ENCODE measurements around the gene CFAP54. TPM values are rescaled to one million over a fixed set of nuclear protein-coding genes. Genes with fewer than 3 reads are reported as not detected.

CFAP54 gene
- polyA plus RNA-seq, 2 of the 4 experiments (the other 2 are of a cell fraction): 0.70 to 1.2 TPM

DNA sequence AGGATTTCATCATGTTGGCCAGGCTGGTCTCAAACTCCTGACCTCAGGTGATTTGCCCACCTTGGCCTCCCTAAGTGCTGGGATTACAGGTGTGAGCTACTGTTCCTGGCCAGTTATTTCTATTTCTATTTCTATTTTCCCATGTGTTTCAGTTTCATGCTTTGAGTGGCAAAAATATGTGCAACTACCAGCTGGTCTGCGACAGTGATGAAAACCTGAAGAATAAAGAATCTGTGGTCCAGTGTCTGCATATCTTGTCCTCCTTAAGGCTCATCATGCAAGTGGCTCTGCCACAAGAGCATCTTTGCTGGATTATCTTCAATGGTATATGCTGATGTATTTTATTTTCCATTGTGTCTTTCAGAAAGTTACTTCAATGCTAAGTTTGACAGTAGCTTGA, 17.4 kb downstream of the CFAP54 start:
- TF ChIP-seq EHMT2 (IDR thresholded peaks at IDR 0.05; ENCODE audit: low read depth): no peak
- no peak for TF ChIP-seq POLR2A (IDR thresholded peaks at IDR 0.05; ENCODE audit: low read length)
- TF ChIP-seq CHD2 (IDR thresholded peaks at IDR 0.05; ENCODE audit: low read length, partially characterized antibody): no peak
- TF ChIP-seq HEYL (CRISPR knock-in tag; IDR thresholded peaks at IDR 0.05): no peak
- no peak for TF ChIP-seq RARB (CRISPR knock-in tag; IDR thresholded peaks at IDR 0.05)
- TF ChIP-seq, protein P1, sequence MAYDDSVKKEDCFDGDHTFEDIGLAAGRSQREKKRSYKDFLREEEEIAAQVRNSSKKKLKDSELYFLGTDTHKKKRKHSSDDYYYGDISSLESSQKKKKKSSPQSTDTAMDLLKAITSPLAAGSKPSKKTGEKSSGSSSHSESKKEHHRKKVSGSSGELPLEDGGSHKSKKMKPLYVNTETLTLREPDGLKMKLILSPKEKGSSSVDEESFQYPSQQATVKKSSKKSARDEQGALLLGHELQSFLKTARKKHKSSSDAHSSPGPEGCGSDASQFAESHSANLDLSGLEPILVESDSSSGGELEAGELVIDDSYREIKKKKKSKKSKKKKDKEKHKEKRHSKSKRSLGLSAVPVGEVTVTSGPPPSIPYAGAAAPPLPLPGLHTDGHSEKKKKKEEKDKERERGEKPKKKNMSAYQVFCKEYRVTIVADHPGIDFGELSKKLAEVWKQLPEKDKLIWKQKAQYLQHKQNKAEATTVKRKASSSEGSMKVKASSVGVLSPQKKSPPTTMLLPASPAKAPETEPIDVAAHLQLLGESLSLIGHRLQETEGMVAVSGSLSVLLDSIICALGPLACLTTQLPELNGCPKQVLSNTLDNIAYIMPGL (CRISPR knock-in tag; IDR thresholded peaks at IDR 0.05; ENCODE audit: borderline replicate concordance): no peak
- TF ChIP-seq, protein P2, sequence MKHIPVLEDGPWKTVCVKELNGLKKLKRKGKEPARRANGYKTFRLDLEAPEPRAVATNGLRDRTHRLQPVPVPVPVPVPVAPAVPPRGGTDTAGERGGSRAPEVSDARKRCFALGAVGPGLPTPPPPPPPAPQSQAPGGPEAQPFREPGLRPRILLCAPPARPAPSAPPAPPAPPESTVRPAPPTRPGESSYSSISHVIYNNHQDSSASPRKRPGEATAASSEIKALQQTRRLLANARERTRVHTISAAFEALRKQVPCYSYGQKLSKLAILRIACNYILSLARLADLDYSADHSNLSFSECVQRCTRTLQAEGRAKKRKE (CRISPR knock-in tag; IDR thresholded peaks at IDR 0.05; ENCODE audit: low read depth): no peak
- TF ChIP-seq KDM1A (IDR thresholded peaks at IDR 0.05; ENCODE audit: low read depth): no peak
- TF ChIP-seq ZSCAN20 (CRISPR knock-in tag; IDR thresholded peaks at IDR 0.05): no peak
- no peak for TF ChIP-seq HDAC2 (IDR thresholded peaks at IDR 0.05)
- no peak for TF ChIP-seq HOXB13 (CRISPR knock-in tag; IDR thresholded peaks at IDR 0.05; ENCODE audit: low read depth)
- TF ChIP-seq RAD21 (conservative IDR thresholded peaks at IDR 0.05 in 1 of 2, IDR thresholded peaks at IDR 0.05 in 1 of 2): no peak
- TF ChIP-seq, protein P3, sequence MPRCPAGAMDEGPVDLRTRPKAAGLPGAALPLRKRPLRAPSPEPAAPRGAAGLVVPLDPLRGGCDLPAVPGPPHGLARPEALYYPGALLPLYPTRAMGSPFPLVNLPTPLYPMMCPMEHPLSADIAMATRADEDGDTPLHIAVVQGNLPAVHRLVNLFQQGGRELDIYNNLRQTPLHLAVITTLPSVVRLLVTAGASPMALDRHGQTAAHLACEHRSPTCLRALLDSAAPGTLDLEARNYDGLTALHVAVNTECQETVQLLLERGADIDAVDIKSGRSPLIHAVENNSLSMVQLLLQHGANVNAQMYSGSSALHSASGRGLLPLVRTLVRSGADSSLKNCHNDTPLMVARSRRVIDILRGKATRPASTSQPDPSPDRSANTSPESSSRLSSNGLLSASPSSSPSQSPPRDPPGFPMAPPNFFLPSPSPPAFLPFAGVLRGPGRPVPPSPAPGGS (IDR thresholded peaks at IDR 0.05): no peak
- TF ChIP-seq, protein P4, sequence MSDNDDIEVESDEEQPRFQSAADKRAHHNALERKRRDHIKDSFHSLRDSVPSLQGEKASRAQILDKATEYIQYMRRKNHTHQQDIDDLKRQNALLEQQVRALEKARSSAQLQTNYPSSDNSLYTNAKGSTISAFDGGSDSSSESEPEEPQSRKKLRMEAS (IDR thresholded peaks at IDR 0.05): no peak
- TF ChIP-seq, protein P5, sequence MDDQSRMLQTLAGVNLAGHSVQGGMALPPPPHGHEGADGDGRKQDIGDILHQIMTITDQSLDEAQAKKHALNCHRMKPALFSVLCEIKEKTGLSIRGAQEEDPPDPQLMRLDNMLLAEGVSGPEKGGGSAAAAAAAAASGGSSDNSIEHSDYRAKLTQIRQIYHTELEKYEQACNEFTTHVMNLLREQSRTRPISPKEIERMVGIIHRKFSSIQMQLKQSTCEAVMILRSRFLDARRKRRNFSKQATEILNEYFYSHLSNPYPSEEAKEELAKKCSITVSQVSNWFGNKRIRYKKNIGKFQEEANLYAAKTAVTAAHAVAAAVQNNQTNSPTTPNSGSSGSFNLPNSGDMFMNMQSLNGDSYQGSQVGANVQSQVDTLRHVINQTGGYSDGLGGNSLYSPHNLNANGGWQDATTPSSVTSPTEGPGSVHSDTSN (IDR thresholded peaks at IDR 0.05): no peak
- no peak for TF ChIP-seq FOSL2 (IDR thresholded peaks at IDR 0.05)
- no peak for TF ChIP-seq FOSL2 (CRISPR knock-in tag; IDR thresholded peaks at IDR 0.05)
- no peak for TF ChIP-seq CBX8 (IDR thresholded peaks at IDR 0.05)
- TF ChIP-seq ZNF302 (CRISPR knock-in tag; IDR thresholded peaks at IDR 0.05): no peak
- TF ChIP-seq CEBPB (IDR thresholded peaks at IDR 0.05): no peak
- no peak for DNase-seq (ENCODE audit: low read depth in 1 of 2, low spot score in 1 of 2)
- Histone ChIP-seq H3K9me3 (no peaks in the 10 kb centered on the region), H3K4me1 (peaks cover 7% of the 10 kb centered on the region; the same call in 2 of the 3 replicates), H3K4me2 (no peak overlapping the region), H3K27ac (no peak overlapping the region), H3K4me3 (no peak overlapping the region)
- CTCF ChIA-PET: interaction anchor here (0.7 to 2.8 kb wide), 5 partner anchors 9 to 445 kb away, joined by 3 to 18 read pairs (median 5); partner anchors contain the start of gene CFAP54
- WGBS (ENCODE audit: missing lambda C conversion rate): 96% methylated on average over 1 of the region's 1 CpG
- no peak for FAIRE-seq
- ATAC-seq: no peak
- POLR2A ChIA-PET: no interaction called here

DNA sequence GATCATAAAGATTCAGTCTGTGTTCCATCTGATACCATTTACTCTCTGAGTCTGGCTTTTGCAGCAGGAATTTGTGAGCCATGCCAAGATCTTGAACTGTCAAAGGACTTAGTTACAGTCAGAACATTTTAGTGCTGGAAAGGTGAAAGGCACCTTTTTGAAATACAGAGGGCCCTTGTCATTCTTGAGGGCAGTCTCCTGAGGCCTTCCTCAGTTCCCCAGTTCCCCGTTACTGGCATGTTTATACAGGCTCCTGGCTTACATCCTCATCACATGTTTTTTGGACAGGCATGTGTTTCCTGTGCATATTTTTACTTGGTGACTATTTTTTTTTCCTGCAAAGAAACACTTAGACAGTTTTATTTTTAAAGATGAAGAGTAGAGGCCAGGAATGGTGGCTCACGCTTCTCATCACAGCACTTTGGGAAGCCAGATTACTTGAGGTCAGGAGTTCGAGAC, 21.0 kb downstream of the CFAP54 start:
- POLR2A ChIA-PET: no interaction called here
- 97% methylated on average over 3 of the region's 3 CpGs for WGBS (ENCODE audit: missing lambda C conversion rate)
- Histone ChIP-seq H3K4me3 (no peak overlapping the region), H3K27ac (no peak overlapping the region), H3K4me1 (peaks cover 4% of the 10 kb centered on the region; the same call in 1 of the 3 replicates), H3K9me3 (no peaks in the 10 kb centered on the region), H3K4me2 (no peak overlapping the region)
- FAIRE-seq: no peak
- CTCF ChIA-PET: interaction anchor here (0.7 to 1.0 kb wide), 3 partner anchors 111 to 625 kb away, joined by 3 read pairs; no protein-coding TSS in a partner anchor
- TF ChIP-seq ZNF302 (CRISPR knock-in tag; IDR thresholded peaks at IDR 0.05): no peak
- no peak for TF ChIP-seq MAZ (IDR thresholded peaks at IDR 0.05; ENCODE audit: borderline replicate concordance, low read depth, low read length)
- no peak for TF ChIP-seq EHF (CRISPR knock-in tag; IDR thresholded peaks at IDR 0.05)
- TF ChIP-seq, protein P3 (IDR thresholded peaks at IDR 0.05): no peak
- no peak for TF ChIP-seq RNF2 (IDR thresholded peaks at IDR 0.05; ENCODE audit: borderline replicate concordance, low read depth)
- DNase-seq (ENCODE audit: low read depth in 1 of 2, low spot score in 1 of 2): no peak
- no peak for ATAC-seq
